Cardiac septum (tissue), 1 donor: Measurements from ENCODE around the gene TRABD2B. TPM values are rescaled to one million over a fixed set of nuclear protein-coding genes. Genes with fewer than 3 reads are reported as not detected.

Experiments used
- DNase-seq: peaks from one replicate; pipeline ENCODE4 v3.0.0-alpha.2; 2020; ENCODE audit warnings: low spot score
- intact Hi-C: fragments of 100-400 bp; cut with DNase I; formaldehyde crosslinking; loops from one replicate; pipeline ENCODE4 v1.14.0; 2022
- long read RNA-seq: library from polyadenylated mRNA; unstranded; transcript quantifications from one replicate; pipeline ENCODE4 v2.0.0, GENCODE V29; 2021
- total RNA-seq: library from RNA; stranded (reverse); fragmentation: NEBNext Ultra II Directional; extraction: Animal tissue kit (Norgen Biotek cat#: 25700); gene quantifications from one replicate; pipeline ENCODE4 v1.2.1, GENCODE V29; 2021
- donor health status: DM: no; HTN: no; CAD: no.

The TRABD2B gene
- 3.4 TPM for total RNA-seq
- long read RNA-seq, partial matches to known transcripts = 4 of 7 reads
- long read RNA-seq, other reads (novel, unspliced or antisense) = 3 of 7 reads

DNA sequence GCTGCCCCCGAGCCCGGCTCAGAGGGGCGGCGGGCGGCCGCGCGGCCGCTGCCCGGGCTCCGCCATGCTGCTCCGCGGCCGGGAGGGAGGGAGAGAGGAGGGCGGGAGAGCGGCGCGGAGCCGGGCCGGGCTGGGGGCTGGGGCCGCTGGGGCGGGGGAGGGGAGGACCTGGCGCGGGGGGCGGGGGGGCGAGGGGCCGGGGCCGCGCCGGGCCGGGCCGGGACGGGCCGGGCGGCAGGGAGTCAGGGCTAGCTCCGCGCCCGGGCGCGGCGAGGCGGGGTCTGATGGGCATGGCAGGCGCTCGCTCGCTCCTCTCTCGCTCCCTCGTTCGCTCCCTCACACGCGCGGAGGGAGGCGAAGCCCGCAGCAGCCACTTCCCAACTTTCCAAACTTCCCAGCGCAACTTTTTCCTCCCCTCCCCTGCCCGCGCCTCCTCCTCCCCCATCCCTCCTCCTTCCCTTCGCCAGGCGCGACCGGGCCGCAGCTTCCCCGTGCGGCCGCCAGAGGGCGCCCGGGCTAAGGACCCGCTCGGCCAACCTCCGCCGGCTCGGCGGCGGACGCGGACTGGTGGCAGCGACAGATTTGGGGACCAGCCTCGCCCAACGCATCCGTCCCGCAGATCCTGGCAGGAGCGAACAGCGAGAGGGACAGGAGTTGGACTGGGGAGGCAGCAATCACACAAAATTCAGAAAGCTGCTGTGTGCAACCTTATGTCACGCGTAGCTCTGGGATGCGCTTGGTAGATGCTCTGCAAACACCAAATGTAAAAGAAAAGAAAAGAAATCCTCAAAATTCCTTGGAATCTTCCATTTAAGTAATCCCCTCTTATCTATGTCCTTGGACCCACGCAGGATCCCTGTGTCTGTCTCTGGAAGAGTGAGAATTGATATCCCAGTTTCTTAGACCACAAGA lies at the start of gene TRABD2B:
Gene TRABD2B, minus strand, starts transcription at position 97 of the 912 bp plus-strand sequence.
- intact Hi-C loops = loop anchor here (1.0 to 10.0 kb wide), 3 partner anchors 64 to 260 kb away; no protein-coding TSS in a partner anchor

DNA sequence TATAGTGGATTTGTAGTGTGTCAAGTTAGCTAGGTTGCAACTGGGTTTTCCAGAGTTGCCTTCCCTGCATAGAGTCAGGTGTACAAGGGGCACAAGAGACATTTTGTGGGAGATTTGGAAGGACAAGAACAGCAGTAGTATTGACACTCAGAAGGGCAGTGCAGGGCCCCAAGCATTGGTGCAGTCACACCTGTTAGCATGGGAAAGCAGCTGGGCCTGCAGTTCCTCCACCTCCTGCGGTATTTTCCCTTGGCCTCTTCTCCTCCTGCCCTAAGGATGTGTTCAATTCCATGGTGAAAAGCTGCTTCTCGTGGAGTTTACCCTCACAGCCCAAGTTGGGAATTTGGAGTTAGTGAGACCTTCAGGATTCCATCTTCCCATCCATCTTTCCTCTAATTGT lies 47.1 kb upstream of the TRABD2B start:
- no peak for DNase-seq
- intact Hi-C loops = no loop called here

More for the DNA sequence above, at the start of gene TRABD2B:
- DNase-seq = peak; percentile 91

DNA sequence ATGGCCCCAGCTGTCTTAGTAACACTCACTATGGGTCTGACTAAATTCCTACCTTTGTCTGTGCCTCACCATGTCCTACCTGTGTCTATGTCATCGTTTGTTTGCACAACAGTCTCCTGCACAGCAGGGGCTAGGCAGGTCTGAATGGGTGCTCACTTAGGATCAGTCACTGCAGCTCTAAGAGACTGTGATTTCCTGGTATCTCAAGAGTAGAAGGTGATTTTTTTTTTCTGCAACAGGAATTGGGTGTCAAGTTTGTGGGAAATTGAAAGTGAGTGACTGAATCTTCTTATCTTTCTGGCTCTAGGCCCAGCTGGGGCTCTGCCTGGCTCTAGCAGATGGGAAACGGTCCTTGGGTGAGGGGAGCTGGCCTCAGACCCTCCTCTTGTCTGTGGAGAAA lies 46.4 kb upstream of the TRABD2B start:
- intact Hi-C loops = no loop called here
- no peak for DNase-seq

DNA sequence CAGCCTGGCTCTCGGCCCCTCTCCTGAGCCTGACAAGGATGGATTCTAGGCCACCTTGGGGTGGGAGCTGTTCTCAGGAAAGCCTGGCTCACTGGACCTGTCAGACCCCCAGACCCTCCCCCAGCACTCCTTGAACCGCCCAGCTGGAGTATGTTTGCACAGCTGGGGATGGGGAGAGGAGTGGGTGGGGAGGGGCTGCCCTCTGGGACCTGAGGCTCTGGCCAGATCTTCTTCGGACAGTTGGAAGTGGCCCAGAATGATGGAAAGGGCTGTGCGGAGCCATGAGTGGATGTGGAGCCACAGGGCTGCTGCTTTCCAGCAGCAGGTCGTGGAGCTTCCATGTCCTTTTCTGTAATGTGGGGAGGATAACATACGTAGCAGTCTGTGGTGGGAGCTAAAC lies 43.0 kb upstream of the TRABD2B start:
- DNase-seq = no peak
- intact Hi-C loops = no loop called here

DNA sequence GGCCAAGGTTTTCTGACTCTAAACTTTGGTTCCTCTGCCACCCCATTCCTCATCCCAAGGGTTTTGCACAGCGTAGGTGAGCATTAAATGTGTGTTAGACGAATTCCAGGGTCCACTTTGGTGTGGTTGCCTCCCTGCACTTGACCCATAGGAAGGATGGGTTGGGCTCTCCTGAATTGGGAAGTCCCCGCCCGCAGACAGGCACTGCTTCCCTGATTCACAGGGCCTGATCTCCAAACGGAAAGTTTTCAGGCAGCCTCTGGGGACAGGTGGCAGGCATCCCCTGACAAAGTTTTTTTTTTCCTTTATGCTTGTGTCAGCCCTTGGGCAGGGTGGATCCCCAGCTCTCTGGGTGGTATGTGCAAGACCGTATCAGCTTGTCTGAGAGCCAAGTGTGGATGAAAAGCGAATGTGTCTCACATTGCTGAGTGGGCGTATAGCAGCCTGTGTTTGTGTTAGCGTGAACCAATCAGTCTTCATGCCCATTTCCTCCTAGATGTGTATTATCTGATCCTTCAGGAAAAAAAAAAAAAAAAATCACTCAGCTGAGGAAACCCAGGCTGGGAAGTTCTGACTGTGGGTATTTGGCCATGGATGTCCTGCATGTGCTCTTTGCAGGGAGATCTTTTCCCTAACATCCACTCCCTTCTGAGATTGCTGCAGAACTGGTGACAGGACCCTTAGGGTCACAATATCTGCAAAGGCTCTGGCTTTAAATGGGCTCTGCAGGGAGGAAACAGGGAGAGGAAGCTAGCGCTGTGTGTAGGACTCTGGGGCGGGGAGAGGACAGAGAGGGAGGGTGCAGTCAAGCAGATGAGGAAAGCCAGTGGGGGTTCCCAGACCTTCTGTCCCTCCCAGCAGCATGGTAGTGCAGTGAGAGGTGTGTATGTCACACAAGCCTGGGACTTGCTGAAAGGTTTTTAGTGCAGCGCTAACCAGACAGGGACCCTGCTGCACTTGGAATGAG lies 42.2 kb upstream of the TRABD2B start:
- intact Hi-C loops = no loop called here
- peak; percentile 64 for DNase-seq

DNA sequence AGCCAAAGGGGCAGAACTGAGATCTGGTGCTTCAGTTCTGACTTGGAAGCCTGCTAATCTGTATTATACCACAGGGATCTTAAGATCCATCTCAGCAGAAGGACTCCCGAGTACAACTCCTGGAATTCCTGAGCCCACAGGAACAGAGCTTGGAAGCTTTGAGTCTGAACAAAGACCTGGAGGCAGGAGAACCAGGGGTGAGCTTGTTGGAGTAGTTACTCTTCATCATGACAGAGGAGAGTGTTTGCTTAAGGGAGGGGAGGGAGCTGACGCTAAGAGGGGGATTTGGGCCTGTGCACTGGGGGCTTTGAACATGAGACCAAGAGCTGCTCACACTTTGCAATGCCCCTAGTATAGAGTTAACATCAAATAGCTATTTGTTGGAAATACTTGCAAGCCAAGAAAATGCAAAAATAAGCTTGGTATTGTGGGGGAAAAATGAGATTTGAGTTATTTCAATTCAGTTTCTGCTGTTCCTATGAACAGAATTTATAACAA lies 41.1 kb upstream of the TRABD2B start:
- intact Hi-C loops = no loop called here
- DNase-seq = no peak

DNA sequence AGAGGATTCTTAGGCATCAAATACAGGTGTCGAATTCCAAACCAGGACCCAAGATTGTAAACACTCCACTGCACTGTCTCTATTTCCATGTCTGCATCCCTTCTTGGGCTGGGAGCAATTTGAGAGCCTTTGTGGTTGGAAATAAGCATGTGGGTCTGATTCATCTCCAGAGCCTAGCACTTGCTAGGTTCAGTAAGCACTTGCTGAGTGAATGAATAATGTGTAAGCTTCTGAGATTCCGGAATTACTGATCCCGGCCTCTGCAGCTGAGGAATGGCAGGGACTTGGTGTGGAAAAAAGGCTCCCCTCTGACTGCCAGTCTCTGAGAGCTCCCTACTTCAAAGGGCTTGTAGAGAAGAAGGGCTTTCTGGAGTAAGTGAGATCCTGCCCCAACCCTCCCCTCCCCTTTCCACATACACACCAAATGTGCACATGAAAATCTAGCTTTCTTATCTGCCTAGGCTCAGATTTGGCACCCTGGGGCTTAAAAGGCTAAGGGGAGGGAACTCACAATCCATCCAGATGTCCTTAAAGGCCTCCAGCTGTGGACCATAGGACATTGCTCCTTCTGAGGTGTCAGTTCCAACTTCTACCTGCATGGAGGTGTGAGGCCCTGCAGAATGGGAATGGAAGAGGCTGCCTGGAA lies 39.6 kb upstream of the TRABD2B start:
- DNase-seq = peak; percentile 41
- intact Hi-C loops = no loop called here

DNA sequence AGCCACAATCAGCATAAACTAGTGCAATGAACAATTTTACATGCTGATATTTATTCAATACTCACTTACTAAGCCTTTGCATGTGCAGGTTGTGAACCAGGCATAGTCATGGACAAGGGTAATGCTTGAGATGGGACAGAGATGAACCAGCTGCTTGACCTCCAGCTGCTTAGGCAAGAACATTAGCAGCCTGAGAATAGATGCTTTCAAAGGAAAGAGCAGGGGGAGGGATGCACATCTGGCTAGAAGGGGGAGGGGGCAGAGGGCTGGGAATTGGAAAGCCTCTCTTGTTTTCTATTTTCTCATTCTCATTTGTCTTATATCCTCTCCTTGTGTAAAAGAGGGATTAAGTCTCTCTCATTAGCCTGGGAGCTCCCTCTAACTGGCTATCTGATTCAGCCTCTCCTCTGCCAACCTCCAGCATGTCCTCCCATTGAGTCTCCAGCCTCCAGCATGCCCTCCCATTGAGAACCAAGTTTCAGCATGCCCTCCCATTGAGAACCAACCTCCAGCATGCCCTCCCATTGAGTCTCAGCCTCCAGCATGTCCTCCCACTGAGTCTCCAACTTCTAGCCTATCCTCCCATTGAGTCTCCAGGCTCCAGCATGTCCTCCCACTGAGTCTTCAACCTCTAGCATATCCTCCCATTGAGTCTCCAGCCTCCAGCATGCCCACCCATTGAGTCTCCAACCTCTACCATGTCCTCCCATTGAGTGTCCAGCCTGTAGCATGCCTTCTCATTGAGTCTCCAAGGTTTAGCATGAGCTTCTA lies 38.4 kb upstream of the TRABD2B start:
- DNase-seq = peak; percentile 56
- intact Hi-C loops = no loop called here

DNA sequence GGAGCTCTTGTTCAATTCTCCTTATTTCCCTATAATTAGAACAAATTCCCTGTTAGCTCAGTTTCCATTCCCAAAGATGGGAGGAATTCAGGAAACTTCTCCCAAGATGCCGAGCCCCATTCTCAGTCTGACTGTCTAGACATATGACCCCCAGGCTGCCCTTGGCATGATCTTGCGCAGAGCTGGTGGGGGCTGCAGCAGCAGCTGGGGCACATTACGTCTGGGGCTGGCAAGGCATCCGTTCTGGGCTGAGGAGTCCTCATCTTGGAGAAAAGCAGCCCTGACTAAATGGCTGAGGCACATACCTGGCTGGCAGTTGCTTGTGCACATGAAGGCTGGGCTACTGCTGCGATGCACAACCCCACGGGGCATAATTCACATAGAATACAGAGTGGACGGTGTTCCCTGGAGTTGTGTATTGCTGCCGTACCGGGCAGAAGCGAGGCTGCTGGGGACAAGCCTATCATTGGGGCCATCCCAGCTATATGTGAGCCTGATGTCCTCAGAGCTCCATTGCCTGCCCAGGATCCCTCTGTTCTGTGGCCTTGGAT lies 36.4 kb upstream of the TRABD2B start:
- intact Hi-C loops = no loop called here

DNA sequence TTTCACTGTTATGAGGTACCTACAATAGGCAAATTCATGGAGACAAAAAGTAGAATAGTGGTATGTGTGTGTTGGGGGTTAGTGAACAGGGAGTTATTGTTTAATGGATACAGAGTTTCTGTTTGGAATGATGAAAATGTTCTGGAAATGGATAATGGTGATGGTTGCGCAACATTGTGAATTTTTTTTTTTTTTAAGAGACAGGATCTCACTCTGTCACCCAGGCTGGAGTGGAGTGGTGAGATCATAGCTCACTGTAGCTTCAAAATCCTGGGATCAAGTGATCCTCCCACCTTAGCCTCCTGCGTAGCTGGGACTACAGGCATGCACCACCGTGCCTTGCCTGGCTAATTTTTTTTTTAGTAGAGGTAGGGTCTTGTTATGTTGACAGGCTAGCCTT lies 34.5 kb upstream of the TRABD2B start:
- intact Hi-C loops = no loop called here
- no peak for DNase-seq

More for the DNA sequence above, 36.4 kb upstream of the TRABD2B start:
- no peak for DNase-seq

DNA sequence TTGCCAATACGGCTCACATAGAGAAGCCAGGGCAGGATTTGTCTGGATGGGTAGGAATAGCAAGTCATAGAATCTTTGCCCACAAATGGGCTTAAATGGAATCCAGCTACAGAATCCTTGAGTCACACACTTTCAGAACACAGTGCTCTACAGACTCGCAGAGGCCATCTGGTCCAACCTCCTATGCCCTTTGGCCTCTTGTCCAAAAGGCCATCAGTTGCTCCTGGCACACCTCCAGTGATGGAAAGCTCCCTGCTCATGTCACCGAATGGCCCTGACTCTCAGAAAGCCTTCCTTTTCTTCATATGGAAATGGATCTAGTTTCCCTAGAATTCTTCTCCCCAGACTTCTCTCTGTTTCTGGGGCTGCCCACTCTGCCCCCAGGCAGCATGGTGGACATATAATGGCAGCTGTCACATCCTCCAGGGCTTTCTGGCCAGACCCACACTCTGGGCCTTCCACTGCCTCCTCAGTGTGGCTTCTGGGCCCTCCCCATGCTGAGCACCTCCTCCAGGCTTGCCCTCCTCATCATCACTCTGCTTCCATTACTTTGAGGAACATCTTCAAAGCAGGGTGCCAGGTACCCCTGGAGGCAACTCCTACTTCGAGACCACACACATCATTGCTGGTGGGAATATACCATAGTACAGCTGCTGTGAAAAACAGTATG lies 33.6 kb upstream of the TRABD2B start:
- intact Hi-C loops = no loop called here

DNA sequence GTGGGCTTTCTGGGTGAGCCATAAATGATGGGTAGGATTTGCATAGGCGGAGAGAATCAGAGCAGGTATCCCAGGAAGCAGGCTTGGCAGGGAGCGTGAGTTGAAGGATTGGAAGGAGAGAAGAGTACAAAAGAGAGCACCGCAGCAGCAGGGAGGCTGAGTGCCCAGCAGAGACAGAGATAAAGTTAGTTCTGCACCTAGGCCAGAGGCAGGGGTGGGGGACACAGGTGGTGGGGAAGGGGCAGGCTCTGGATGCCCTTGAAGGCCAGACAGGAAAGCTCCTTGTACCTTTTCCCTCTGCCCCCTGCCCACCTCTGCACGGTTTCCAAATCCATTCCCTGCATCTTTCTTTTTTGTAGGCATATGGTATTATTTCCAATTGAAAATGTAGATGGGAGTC lies 33.0 kb upstream of the TRABD2B start:
- DNase-seq = no peak
- intact Hi-C loops = no loop called here

More for the DNA sequence above, 33.6 kb upstream of the TRABD2B start:
- DNase-seq = no peak

DNA sequence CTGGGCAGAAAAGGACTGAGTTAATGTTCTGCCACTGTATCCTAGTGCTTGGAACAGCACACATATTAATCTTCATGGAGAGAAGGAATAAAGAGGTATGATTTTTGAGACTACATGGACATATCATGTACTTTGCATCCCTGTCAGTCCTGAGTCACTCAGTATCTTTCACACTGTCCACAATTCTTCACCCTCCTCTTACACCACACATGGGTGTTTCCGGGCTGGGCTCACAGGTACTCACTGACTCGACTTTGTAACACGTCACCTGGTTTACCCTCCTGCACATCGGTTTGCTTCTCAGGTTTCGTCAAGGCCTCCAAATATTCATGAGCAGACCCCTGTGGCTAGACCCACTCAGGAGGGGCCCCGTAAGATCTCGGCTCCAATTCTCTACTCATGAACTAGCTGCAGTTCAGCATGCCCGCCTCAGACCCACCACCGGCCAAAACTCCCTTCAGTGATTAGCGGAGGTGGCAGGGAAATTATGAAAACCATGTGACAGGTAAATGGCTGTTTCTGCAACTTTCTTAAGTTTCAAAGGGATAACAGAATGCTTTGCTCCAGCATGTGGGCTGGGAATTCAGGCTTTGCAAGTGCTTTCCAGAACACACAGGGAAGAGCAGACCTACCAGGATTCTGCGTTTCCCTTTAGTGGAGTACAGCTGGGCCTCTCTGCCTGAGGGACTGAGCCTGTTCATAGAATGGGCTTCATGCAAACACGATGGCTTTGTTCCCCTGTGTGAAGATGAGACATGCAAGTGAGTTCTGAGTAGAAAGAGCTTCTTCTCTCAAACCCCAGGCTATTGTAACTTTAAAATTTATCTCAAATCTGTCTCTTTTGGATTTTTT lies 31.3 kb upstream of the TRABD2B start:
- intact Hi-C loops = no loop called here
- DNase-seq = no peak

DNA sequence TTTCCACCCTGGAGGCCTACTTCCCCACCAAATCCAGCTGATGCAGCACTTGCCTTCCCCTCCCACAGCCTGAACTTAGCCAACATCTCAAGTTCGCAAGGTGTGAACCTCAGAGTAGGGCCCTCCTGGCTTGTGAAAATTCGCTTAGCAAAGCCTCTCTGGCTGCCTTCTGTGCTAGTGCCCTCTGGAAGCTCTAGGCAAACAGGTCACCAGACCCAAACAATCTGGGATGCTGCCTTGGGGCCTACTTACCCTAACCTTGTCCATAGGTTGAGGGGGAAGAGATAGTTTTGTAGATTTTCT lies 30.3 kb upstream of the TRABD2B start:
- intact Hi-C loops = no loop called here

DNA sequence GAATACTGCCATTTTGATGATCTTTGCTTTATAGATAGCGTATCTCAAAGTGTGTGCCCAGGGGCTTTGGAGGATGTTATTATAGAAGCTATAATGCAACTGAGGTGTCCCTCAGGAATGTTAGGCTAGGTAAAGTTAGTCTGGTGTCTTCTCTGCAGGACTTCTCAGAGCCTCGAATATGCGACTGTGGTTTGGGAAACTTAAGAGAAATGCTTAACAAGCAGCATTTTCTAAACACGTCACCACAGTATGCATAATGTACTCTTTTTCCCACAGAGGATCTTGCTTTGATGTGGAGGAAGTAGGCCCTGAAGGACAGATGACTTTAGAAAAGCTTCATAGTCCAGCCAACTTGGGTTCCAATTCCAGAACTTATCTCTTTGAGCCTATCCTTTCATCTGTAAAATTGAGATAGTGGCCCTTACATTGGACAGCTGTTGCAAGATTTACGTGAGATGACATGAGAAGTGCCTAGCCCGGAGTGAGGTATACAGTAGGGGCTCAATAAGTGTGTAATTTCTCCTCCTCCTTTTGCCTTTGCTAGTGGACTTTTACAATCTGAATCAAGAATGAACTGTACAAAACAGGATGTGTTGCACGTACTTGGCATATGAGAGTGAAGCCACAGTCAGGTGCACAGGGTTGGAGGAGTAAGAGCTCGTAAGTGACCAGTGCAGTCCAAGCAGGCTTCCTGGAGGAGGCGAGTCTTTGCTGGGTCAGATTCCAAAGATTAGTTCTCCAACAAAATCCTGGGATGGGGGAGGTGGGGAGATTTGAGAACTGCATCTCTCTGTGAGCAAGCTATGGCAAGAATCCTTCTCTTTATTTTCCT lies 29.7 kb upstream of the TRABD2B start:
- intact Hi-C loops = no loop called here
- DNase-seq = no peak

More for the DNA sequence above, 30.3 kb upstream of the TRABD2B start:
- no peak for DNase-seq

DNA sequence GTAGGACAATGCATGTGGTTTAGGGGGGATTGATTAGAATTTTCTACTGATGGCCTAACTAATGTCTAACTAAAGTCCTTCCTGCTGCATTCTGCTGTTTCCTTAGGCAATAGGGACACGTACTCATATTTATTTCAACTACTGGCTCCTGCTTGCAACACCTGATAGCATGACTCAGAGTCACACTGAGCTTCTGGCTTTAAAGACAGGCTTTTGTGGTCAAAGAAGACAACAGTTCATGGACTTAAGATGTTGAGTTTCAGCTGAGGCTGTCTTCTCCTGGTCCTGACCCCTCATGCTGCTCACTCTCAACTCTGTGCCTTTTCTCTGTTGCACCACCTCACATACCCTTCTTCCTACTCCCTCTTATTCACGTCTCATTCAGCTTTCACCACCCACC lies 29.1 kb upstream of the TRABD2B start:
- no peak for DNase-seq
- intact Hi-C loops = no loop called here
